ENCODE results near the gene DHX32. TPM values are rescaled to one million over a fixed set of nuclear protein-coding genes. Genes with fewer than 3 reads are reported as not detected.

Gene DHX32
- total and polyA plus RNA-seq, 2 of the 4 experiments (the other 2 are of a cell fraction): 15.6 to 27.8 TPM

DNA sequence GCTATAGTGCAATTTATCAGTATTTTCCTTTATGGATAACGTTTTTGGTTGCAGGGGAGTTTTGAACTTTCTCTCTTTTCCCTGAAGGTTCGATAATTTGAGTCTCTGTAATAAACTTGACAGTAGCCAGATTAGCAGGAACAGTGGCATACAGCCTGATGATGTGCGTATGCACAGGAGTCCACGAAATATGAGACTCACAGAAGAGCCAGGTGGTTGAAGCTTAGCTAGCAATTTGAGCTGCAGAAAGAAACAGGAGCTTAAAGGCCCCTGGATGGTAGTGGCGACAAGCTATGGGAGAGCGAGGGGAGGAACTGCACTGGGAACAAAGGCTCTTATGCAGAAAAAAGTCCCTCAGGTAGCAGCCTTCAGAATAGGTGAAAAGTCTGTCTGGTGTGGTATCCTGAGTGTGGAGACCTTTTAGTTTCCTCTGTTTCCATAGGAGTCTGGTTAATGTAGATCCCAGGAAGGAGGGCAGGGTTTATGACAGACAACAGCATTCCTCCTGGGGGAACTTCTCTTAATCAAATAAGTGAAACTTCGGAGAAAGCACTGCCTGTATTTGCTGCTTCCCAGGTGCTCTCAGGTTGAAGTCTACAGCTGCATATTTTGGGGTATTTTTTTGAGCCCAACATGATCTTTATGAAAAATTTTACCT, 48.0 kb upstream of the DHX32 start:
- Histone ChIP-seq H4K20me1 (ENCODE audit: insufficient read depth, low read length) (no peaks in the 10 kb centered on the region), H2BK15ac (ENCODE audit: low read depth, low read length) (no peak overlapping the region), H3K56ac (ENCODE audit: extremely low read depth, insufficient read depth, low read length) (no peak overlapping the region), H2BK5ac (ENCODE audit: low read depth, low read length, poor library complexity, severe bottlenecking) (no peak overlapping the region), H2AFZ (replicated peaks; ENCODE audit: low read length, poor library complexity) (no peak overlapping the region), H3K18ac (ENCODE audit: low read depth, low read length) (no peak overlapping the region), H3K27ac (ENCODE audit: insufficient read depth, low read length) (no peak overlapping the region), H3K4ac (ENCODE audit: low read depth, low read length) (no peak overlapping the region), H3K4me2 (ENCODE audit: low read depth, low read length) (no peak overlapping the region), H4K5ac (ENCODE audit: low read depth, low read length) (no peak overlapping the region), H2AK9ac (replicated peaks; ENCODE audit: low read depth, low read length, poor library complexity) (no peak overlapping the region), H3K4me3 (ENCODE audit: insufficient read depth, low read depth, low read length) (no peak overlapping the region), H3K9me3 (ENCODE audit: control insufficient read depth, insufficient read depth, low read length) (no peaks in the 10 kb centered on the region), H3K9ac (ENCODE audit: low read depth, low read length) (no peak overlapping the region), H3K4me1 (ENCODE audit: control insufficient read depth, insufficient read depth, low read length) (no peaks in the 10 kb centered on the region), H3K14ac (replicated peaks; ENCODE audit: low read depth, low read length) (no peak overlapping the region), H2AK5ac (ENCODE audit: low read depth, low read length) (no peak overlapping the region), H3K23ac (ENCODE audit: low read depth, low read length) (no peak overlapping the region), H3K27me3 (ENCODE audit: control insufficient read depth, insufficient read depth, low read length) (no peaks in the 10 kb centered on the region; the same call in 1 of the 2 replicates), H2BK20ac (ENCODE audit: low read depth, low read length) (no peak overlapping the region), H4K91ac (ENCODE audit: insufficient read depth, low read depth, low read length) (no peak overlapping the region), H3K36me3 (ENCODE audit: control insufficient read depth, insufficient read depth, low read length) (no peaks in the 10 kb centered on the region), H3K79me1 (ENCODE audit: low read depth in 1 of 2, low read length in 2 of 2) (no peaks in the 10 kb centered on the region), H3K9me1 (ENCODE audit: insufficient read depth, low read length) (no peaks in the 10 kb centered on the region), H2BK120ac (ENCODE audit: low read depth, low read length) (no peak overlapping the region), H4K8ac (ENCODE audit: low read depth in 2 of 2, low read length in 2 of 2) (no peak overlapping the region)
- intact Hi-C loops (cut with micrococcal nuclease) (no loop called here), in situ Hi-C loops (cut with MboI; ENCODE audit: low sequenced_read_pairs) (loop anchor here (25.0 kb wide), 1 partner anchor 808 kb away; no protein-coding TSS in a partner anchor), dilution Hi-C loops (cut with HindIII; ENCODE audit: low sequenced_read_pairs, unreplicated experiment) (no loop called here)
- ChIA-PET CTCF (no interaction called here), POLR2A (ENCODE audit: unreplicated experiment) (no interaction called here)
- 70% methylated on average over 5 of the region's 7 CpGs; no CpG with 5 or more reads in 1 of the 2 experiments for WGBS, 2 experiments (ENCODE audit: extremely low coverage in 2 of 2, insufficient read length in 1 of 2)
- DNase-seq (no peak), ATAC-seq (ENCODE audit: low read depth) (no peak)
- no TSS peak for BruUV-seq (replicated peaks)
- TF ChIP-seq MAFK (IDR thresholded peaks at IDR 0.05; ENCODE audit: low read depth, low read length) (no peak), MXI1 (IDR thresholded peaks at IDR 0.05; ENCODE audit: borderline replicate concordance, low read depth, low read length) (no peak), NFE2L2 (IDR thresholded peaks at IDR 0.05; ENCODE audit: low read depth, low read length) (no peak), CEBPB (IDR thresholded peaks at IDR 0.05; ENCODE audit: low read depth, low read length) (no peak), RAD21 (IDR thresholded peaks at IDR 0.05; ENCODE audit: low read length) (no peak), FOS (IDR thresholded peaks at IDR 0.05; ENCODE audit: low read depth, low read length) (no peak), POLR2A (IDR thresholded peaks at IDR 0.05; ENCODE audit: low read depth, low read length) (no peak), MAZ (IDR thresholded peaks at IDR 0.05; ENCODE audit: borderline replicate concordance, low read depth, low read length) (no peak), SMC3 (IDR thresholded peaks at IDR 0.05; ENCODE audit: low read depth, low read length) (no peak)
- TF ChIP-seq, protein P1, sequence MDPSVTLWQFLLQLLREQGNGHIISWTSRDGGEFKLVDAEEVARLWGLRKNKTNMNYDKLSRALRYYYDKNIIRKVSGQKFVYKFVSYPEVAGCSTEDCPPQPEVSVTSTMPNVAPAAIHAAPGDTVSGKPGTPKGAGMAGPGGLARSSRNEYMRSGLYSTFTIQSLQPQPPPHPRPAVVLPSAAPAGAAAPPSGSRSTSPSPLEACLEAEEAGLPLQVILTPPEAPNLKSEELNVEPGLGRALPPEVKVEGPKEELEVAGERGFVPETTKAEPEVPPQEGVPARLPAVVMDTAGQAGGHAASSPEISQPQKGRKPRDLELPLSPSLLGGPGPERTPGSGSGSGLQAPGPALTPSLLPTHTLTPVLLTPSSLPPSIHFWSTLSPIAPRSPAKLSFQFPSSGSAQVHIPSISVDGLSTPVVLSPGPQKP (IDR thresholded peaks at IDR 0.05; ENCODE audit: borderline replicate concordance, low read depth, low read length): no peak
- TF ChIP-seq, protein P2, sequence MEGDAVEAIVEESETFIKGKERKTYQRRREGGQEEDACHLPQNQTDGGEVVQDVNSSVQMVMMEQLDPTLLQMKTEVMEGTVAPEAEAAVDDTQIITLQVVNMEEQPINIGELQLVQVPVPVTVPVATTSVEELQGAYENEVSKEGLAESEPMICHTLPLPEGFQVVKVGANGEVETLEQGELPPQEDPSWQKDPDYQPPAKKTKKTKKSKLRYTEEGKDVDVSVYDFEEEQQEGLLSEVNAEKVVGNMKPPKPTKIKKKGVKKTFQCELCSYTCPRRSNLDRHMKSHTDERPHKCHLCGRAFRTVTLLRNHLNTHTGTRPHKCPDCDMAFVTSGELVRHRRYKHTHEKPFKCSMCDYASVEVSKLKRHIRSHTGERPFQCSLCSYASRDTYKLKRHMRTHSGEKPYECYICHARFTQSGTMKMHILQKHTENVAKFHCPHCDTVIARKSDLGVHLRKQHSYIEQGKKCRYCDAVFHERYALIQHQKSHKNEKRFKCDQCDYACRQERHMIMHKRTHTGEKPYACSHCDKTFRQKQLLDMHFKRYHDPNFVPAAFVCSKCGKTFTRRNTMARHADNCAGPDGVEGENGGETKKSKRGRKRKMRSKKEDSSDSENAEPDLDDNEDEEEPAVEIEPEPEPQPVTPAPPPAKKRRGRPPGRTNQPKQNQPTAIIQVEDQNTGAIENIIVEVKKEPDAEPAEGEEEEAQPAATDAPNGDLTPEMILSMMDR (conservative IDR thresholded peaks at IDR 0.05; ENCODE audit: low read depth, low read length): no peak

Data from IMR-90 (cell line).